ENCODE measurements around the gene EPB41L4B.
"Not testable (repeated sequence)": the region's sequence is repeated elsewhere in the genome, so short reads cannot be mapped to it uniquely, and the experiment has no call there.

The EPB41L4B gene

GRCh38 chr9:109320742-109321448 is at the start of gene EPB41L4B:
EPB41L4B (minus strand) TSS chr9:109321059; CDS start chr9:109320446, 613 bp downstream.
- peak; percentile 53 to 64 for DNase-seq (ENCODE audit: low read depth in 2 of 2)

- DNase-seq (ENCODE audit: low read depth in 2 of 2), result no peak
These were observed 48.4 kb upstream of the EPB41L4B start for GRCh38 chr9:109369285-109369684.

- no peak for DNase-seq (ENCODE audit: low read depth in 2 of 2)
These were observed 39.9 kb upstream of the EPB41L4B start for GRCh38 chr9:109360771-109361170.

- DNase-seq (ENCODE audit: low read depth in 2 of 2), result not testable (repeated sequence)
These were observed 38.2 kb upstream of the EPB41L4B start for GRCh38 chr9:109358968-109359603.

GRCh38 chr9:109355564-109356297 is 34.9 kb upstream of the EPB41L4B start:
- DNase-seq (ENCODE audit: low read depth in 2 of 2), result no peak

GRCh38 chr9:109354190-109354589 is 33.3 kb upstream of the EPB41L4B start:
- DNase-seq (ENCODE audit: low read depth in 2 of 2), result no peak

GRCh38 chr9:109351032-109351431 is 30.2 kb upstream of the EPB41L4B start:
- no peak for DNase-seq (ENCODE audit: low read depth in 2 of 2)

GRCh38 chr9:109349421-109349846 is 28.6 kb upstream of the EPB41L4B start:
- DNase-seq (ENCODE audit: low read depth in 2 of 2), result no peak

- DNase-seq (ENCODE audit: low read depth in 2 of 2), result no peak
These were observed 26.0 kb upstream of the EPB41L4B start for GRCh38 chr9:109346904-109347303.

GRCh38 chr9:109344866-109345265 is 24.0 kb upstream of the EPB41L4B start:
- DNase-seq (ENCODE audit: low read depth in 2 of 2), result no peak

- no peak for DNase-seq (ENCODE audit: low read depth in 2 of 2)
These were observed 22.0 kb upstream of the EPB41L4B start for GRCh38 chr9:109342878-109343277.

GRCh38 chr9:109341561-109341960 is 20.7 kb upstream of the EPB41L4B start:
- DNase-seq (ENCODE audit: low read depth in 2 of 2), result no peak

GRCh38 chr9:109340979-109341378 is 20.1 kb upstream of the EPB41L4B start:
- DNase-seq (ENCODE audit: low read depth in 2 of 2), result not testable (repeated sequence)

- no peak for DNase-seq (ENCODE audit: low read depth in 2 of 2)
These were observed 15.6 kb upstream of the EPB41L4B start for GRCh38 chr9:109336409-109336808.

- no peak for DNase-seq (ENCODE audit: low read depth in 2 of 2)
These were observed 15.1 kb upstream of the EPB41L4B start for GRCh38 chr9:109335929-109336328.

- DNase-seq (ENCODE audit: low read depth in 2 of 2), result no peak
These were observed 14.3 kb upstream of the EPB41L4B start for GRCh38 chr9:109335121-109335520.

- DNase-seq (ENCODE audit: low read depth in 2 of 2), result no peak
These were observed 10.5 kb upstream of the EPB41L4B start for GRCh38 chr9:109331353-109331752.

- no peak for DNase-seq (ENCODE audit: low read depth in 2 of 2)
These were observed 8.9 kb upstream of the EPB41L4B start for GRCh38 chr9:109329638-109330258.

- DNase-seq (ENCODE audit: low read depth in 2 of 2), result no peak
These were observed 8.2 kb upstream of the EPB41L4B start for GRCh38 chr9:109328978-109329637.

GRCh38 chr9:109325089-109325488 is 4.2 kb upstream of the EPB41L4B start:
- no peak for DNase-seq (ENCODE audit: low read depth in 2 of 2)

- no peak for DNase-seq (ENCODE audit: low read depth in 2 of 2)
These were observed 2.9 kb upstream of the EPB41L4B start for GRCh38 chr9:109323771-109324170.

GRCh38 chr9:109321727-109322126 is 868 bp upstream of the EPB41L4B start:
- DNase-seq (ENCODE audit: low read depth in 2 of 2), result no peak
